Heart left ventricle (tissue), 16 donors: ENCODE data around the gene EMID1. TPM values are rescaled to one million over a fixed set of nuclear protein-coding genes. Genes with fewer than 3 reads are reported as not detected.

Experiments used
- ATAC-seq, 4 donors: fragments of 200-7000 bp; cut with Tn5 transposase; one replicate each; pipeline ENCODE4 v1.9.1; 2020 to 2022; ENCODE audit warnings: moderate library complexity in 4 of 4, mild to moderate bottlenecking in 3 of 4, moderate number of reproducible peaks in 1 of 4
- DNase-seq, 5 donors: peaks; one replicate each; pipeline ENCODE4 v3.0.0-alpha.2; 2020
- H3K27ac ChIP-seq, 12 donors: fragments of 200-600 bp; sonication (generic) in 4 of 12; one replicate each; pipeline versions ENCODE4 v1.5.0 to v1.8.0; 2016 to 2022; ENCODE audit warnings: mild to moderate bottlenecking in 2 of 12
- H3K27me3 ChIP-seq, 9 donors: fragments of 200-600 bp; sonication (generic) in 2 of 9; one replicate each; pipeline versions ENCODE4 v1.5.1 to v1.8.0; 2016 to 2022; ENCODE audit warnings: mild to moderate bottlenecking in 3 of 9
- H3K36me3 ChIP-seq, 9 donors: fragments of 200-600 bp; sonication (generic) in 2 of 9; one replicate each; pipeline versions ENCODE4 v1.5.0 to v1.8.0; 2018 to 2022; ENCODE audit warnings: mild to moderate bottlenecking in 2 of 9
- H3K4me1 ChIP-seq, 12 donors: fragments of 200-600 bp; sonication (generic) in 4 of 12; one replicate each; pipeline versions ENCODE4 v1.5.0 to v1.8.0; 2016 to 2022; ENCODE audit warnings: mild to moderate bottlenecking in 3 of 12
- H3K4me3 ChIP-seq, 12 donors: fragments of 200-600 bp; sonication (generic) in 4 of 12; one replicate each; pipeline versions ENCODE4 v1.5.0 to v1.8.0; 2017 to 2022; ENCODE audit warnings: mild to moderate bottlenecking in 9 of 12, moderate library complexity in 4 of 12
- H3K9me3 ChIP-seq, 12 donors: fragments of 200-600 bp; sonication (generic) in 4 of 12; one replicate each; pipeline versions ENCODE4 v1.5.0 to v1.8.0; 2016 to 2022; ENCODE audit warnings: mild to moderate bottlenecking in 1 of 12
- CTCF ChIP-seq, 12 donors: fragments of 200-600 bp; sonication (generic) in 4 of 12; IDR thresholded peaks; one replicate each; pipeline versions ENCODE4 v1.5.0 to v1.8.0; 2018 to 2022; ENCODE audit warnings: antibody characterized with exemption in 12 of 12, mild to moderate bottlenecking in 5 of 12
- POLR2A ChIP-seq, 2 donors: fragments of 450-650 bp; IDR thresholded peaks; one replicate each; pipeline ENCODE4 v1.6.1; 2017; ENCODE audit warnings: antibody characterized with exemption in 2 of 2, mild to moderate bottlenecking in 2 of 2, moderate library complexity in 2 of 2
- WGBS, 4 donors: extraction: QIAGEN DNeasy Blood & Tissue Kit in 2 of 4; methylation state at CpG; one replicate each; pipeline versions ENCODE4 v1.1.5 to v1.1.7; 2013 to 2018; 5-methylcytosine and 5-hydroxymethylcytosine counted together
- intact Hi-C, 10 donors: fragments of 100-400 bp; cut with DNase I; formaldehyde crosslinking; loops; one replicate each; pipeline versions ENCODE4 v1.11.1 to v1.14.2; 2022
- polyA plus RNA-seq, 2 donors: library from polyadenylated mRNA; stranded (reverse); fragments of 200-250 nt; gene quantifications; one replicate each; pipeline ENCODE4 v1.2.3, GENCODE V29; 2013
- total RNA-seq, 9 donors: library from RNA; depleted of rRNA in 2 of 9; stranded (reverse); fragments of >200 nt in 2 of 9; fragmentation: NEBNext Ultra II Directional in 3 of 9; extraction: Animal tissue kit (Norgen Biotek cat#: 25700) in 3 of 9; gene quantifications; one replicate each; pipeline versions ENCODE4 v1.1.0 to v1.2.4, GENCODE V29; 2016 to 2023
- donor health status: ischemic (EF 13 %, LVEDD 7.1; RV severe dilation, severe dysfunction).
- donor health status: healthy with polysubstance abuse.
- donor health status: DM: no; HTN: yes; CAD: no.
- donor health status: DM: no; HTN: no; CAD: no.
- donor health status: ischemic (EF 25% LVEDD 6.9; RV normal size, moderate dysfunction).
- donor health status: ischemic (EF 25% LVEDD 5.7; RV mildly dilated, moderate dysfunction).
- donor health status: healthy.
- donor health status: DM: yes; HTN: yes; CAD: no.
- donor health status: ischemic (EF 35%, LVEDD 5.7; RV mildly dilated, moderate dysfunction).
- donor health status: nonischemic (EF 11% LVEDD 7.7; RV severe dilation, severe dysfunction).
- donor health status: DM: yes; HTN: yes; CAD: no.
- donor health status: PGD.
- donor health status: ischemic (EF 29% LVEDD 5.4; RV normal size, mild dysfunction).
- donor health status: nonischemic (EF 23%, LVEDD 6.1; RV moderate dilation, normal function).

The EMID1 gene
- total and polyA plus RNA-seq, 11 donors = 0.16 to 1.5 (median 0.32) TPM; not detected in 2

GRCh38 chr22:29301716-29302401 is 96.2 kb downstream of the EMID1 start:
- Histone ChIP-seq H3K27ac (peak overlapping the region in 2 of 12 donors; percentile 3 to 52), H3K4me1 (peaks cover 0 to 22% (median 11%) of the 10 kb centered on the region in 12 donors), H3K36me3 (peaks cover 3 to 47% (median 41%) of the 10 kb centered on the region in 9 donors), H3K27me3 (no peaks in the 10 kb centered on the region), H3K9me3 (no peaks in the 10 kb centered on the region), H3K4me3 (no peak overlapping the region)
- DNase-seq (peak in 1 of 5 donors; percentile 35), ATAC-seq (no peak)
- intact Hi-C loops = loop anchor here in 1 of 10 donors (5.0 kb wide), 1 partner anchor 55 kb away; no protein-coding TSS in a partner anchor
- TF ChIP-seq CTCF (IDR thresholded peaks at IDR 0.05) (no peak), POLR2A (IDR thresholded peaks at IDR 0.05) (no peak)
- 91 to 93% (median 92%) methylated on average over 17 of the region's 17 CpGs for WGBS, 4 donors

GRCh38 chr22:29302402-29302680 is 96.6 kb downstream of the EMID1 start:
- H3K36me3 ChIP-seq = peaks cover 2 to 42% (median 36%) of the 10 kb centered on the region in 9 donors
- 51 to 69% (median 60%) methylated on average over 2 of the region's 2 CpGs for WGBS, 4 donors
- intact Hi-C loops = loop anchor here in 1 of 10 donors (5.0 kb wide), 1 partner anchor 55 kb away; no protein-coding TSS in a partner anchor
- H3K27ac ChIP-seq = peak overlapping the region in 4 of 12 donors; percentile 3 to 63 (median 48)
- TF ChIP-seq POLR2A (IDR thresholded peaks at IDR 0.05) = no peak
- TF ChIP-seq CTCF (IDR thresholded peaks at IDR 0.05) = no peak
- H3K9me3 ChIP-seq = no peaks in the 10 kb centered on the region
- H3K4me3 ChIP-seq = no peak overlapping the region
- peaks cover 0 to 24% (median 11%) of the 10 kb centered on the region in 12 donors for H3K4me1 ChIP-seq
- H3K27me3 ChIP-seq = no peaks in the 10 kb centered on the region
- DNase-seq (no peak), ATAC-seq (no peak)

GRCh38 chr22:29302681-29303465 is 97.2 kb downstream of the EMID1 start:
- no peaks in the 10 kb centered on the region for H3K27me3 ChIP-seq
- H3K4me1 ChIP-seq = peaks cover 0 to 29% (median 16%) of the 10 kb centered on the region in 12 donors
- WGBS, 4 donors = 46 to 53% (median 50%) methylated on average over 11 to 13 of the region's 13 CpGs
- TF ChIP-seq POLR2A (IDR thresholded peaks at IDR 0.05) (no peak), CTCF (IDR thresholded peaks at IDR 0.05) (no peak)
- peak overlapping the region in 7 of 12 donors; percentile 3 to 63 (median 35) for H3K27ac ChIP-seq
- intact Hi-C loops = loop anchor here in 1 of 10 donors (5.0 kb wide), 1 partner anchor 54 kb away; no protein-coding TSS in a partner anchor
- peak in 1 of 5 donors; percentile 52 for DNase-seq
- peaks cover 0 to 37% (median 31%) of the 10 kb centered on the region in 9 donors for H3K36me3 ChIP-seq
- ATAC-seq = no peak
- H3K4me3 ChIP-seq = no peak overlapping the region
- H3K9me3 ChIP-seq = no peaks in the 10 kb centered on the region

- peaks cover 0 to 8% (median 2%) of the 10 kb centered on the region in 9 donors for H3K36me3 ChIP-seq
- ATAC-seq (no peak), DNase-seq (no peak)
- no peaks in the 10 kb centered on the region for H3K9me3 ChIP-seq
- peak overlapping the region in 9 of 12 donors; percentile 63 to 98 (median 91) for H3K4me3 ChIP-seq
- no peak for TF ChIP-seq POLR2A (IDR thresholded peaks at IDR 0.05)
- intact Hi-C loops = loop anchor here in 9 of 10 donors (1.0 to 5.0 kb wide), 10 partner anchors 35 to 1016 kb away; partner anchors contain the start of genes EWSR1 (in 3 of the 9) and RHBDD3 (in 1 of the 9)
- WGBS, 4 donors = 48 to 53% (median 49%) methylated on average over 7 of the region's 7 CpGs
- peak overlapping the region in 11 of 12 donors; percentile 86 to 95 (median 89) for H3K27ac ChIP-seq
- peaks cover 6 to 59% (median 45%) of the 10 kb centered on the region in 12 donors for H3K4me1 ChIP-seq
- no peaks in the 10 kb centered on the region for H3K27me3 ChIP-seq
These were observed 100.1 kb downstream of the EMID1 start for GRCh38 chr22:29305836-29306174.
